ENCODE measurements around the gene CBFB. TPM values are rescaled to one million over a fixed set of nuclear protein-coding genes. Genes with fewer than 3 reads are reported as not detected.

CBFB gene
- total RNA-seq, 1 experiment from 2014 or later: 185 TPM

DNA sequence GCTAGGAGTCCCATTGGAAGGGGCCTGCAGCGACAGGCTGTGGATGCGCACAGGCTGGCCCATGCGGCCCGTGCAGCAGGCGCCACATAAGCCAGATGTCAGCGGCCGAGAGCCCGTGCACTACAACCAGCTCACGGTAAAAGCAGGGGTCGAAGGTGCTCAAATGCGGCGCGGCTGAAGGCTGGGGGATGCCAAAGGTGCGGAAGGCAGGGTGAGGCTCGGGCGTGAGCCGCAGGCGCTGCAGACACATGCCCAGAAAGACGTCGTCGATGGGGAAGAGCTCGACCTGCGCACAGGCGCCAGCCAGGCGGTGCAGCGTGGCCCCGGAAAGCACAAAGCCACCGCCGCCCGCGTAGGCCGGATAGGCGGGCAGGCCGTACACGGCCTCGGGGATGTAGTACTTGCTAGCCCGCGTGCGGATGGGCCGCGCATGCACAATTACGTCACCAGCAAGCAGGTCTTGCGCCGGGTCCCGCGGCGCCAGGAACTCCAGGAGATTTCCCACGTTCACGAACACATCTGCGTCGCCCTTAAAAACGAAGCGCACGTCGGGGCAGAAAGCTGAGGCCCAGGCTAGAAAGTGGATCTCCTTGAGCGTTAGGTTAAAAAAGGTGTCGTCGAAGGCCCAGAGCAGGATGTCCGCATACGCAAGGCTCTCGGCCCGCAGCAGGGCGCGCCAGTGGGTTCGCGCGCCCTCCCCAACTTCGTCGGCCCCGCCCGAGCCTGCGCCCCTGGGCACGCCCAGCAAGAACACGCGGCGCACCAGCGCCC, 120.5 kb downstream of the CBFB start:
- DNase-seq (ENCODE audit: low spot score): no peak
- Histone ChIP-seq H3K27me3 (replicated peaks; ENCODE audit: insufficient read depth, low read depth, low read length, poor library complexity) (no peaks in the 10 kb centered on the region), H3K4me1 (ENCODE audit: insufficient read depth, low read length, poor library complexity, severe bottlenecking) (peaks cover 9% of the 10 kb centered on the region), H3K36me3 (ENCODE audit: insufficient read depth, low read length, poor library complexity, severe bottlenecking) (peaks cover 42% of the 10 kb centered on the region), H3K9me3 (ENCODE audit: low read depth, low read length, poor library complexity, severe bottlenecking) (no peaks in the 10 kb centered on the region), H3K27ac (ENCODE audit: low read depth, low read length, poor library complexity, severe bottlenecking) (no peak overlapping the region), H3K4me3 (ENCODE audit: low read depth, low read length, poor library complexity, severe bottlenecking) (no peak overlapping the region)
- ChIA-PET POLR2A (ENCODE audit: low non-redundant PET) (no interaction called here), CTCF (no interaction called here)
- BruUV-seq (replicated peaks): no TSS peak
- intact Hi-C loops (cut with micrococcal nuclease; ENCODE audit: unreplicated experiment): loop anchor here (2.0 to 10.0 kb wide), 3 partner anchors 135 to 255 kb away; no protein-coding TSS in a partner anchor
- TF ChIP-seq EZH2 (IDR thresholded peaks at IDR 0.05; ENCODE audit: borderline replicate concordance, low read depth, low read length, poor library complexity, severe bottlenecking): no peak
- TF ChIP-seq, protein P1, sequence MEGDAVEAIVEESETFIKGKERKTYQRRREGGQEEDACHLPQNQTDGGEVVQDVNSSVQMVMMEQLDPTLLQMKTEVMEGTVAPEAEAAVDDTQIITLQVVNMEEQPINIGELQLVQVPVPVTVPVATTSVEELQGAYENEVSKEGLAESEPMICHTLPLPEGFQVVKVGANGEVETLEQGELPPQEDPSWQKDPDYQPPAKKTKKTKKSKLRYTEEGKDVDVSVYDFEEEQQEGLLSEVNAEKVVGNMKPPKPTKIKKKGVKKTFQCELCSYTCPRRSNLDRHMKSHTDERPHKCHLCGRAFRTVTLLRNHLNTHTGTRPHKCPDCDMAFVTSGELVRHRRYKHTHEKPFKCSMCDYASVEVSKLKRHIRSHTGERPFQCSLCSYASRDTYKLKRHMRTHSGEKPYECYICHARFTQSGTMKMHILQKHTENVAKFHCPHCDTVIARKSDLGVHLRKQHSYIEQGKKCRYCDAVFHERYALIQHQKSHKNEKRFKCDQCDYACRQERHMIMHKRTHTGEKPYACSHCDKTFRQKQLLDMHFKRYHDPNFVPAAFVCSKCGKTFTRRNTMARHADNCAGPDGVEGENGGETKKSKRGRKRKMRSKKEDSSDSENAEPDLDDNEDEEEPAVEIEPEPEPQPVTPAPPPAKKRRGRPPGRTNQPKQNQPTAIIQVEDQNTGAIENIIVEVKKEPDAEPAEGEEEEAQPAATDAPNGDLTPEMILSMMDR (conservative IDR thresholded peaks at IDR 0.05; ENCODE audit: low read depth, low read length): no peak

DNA sequence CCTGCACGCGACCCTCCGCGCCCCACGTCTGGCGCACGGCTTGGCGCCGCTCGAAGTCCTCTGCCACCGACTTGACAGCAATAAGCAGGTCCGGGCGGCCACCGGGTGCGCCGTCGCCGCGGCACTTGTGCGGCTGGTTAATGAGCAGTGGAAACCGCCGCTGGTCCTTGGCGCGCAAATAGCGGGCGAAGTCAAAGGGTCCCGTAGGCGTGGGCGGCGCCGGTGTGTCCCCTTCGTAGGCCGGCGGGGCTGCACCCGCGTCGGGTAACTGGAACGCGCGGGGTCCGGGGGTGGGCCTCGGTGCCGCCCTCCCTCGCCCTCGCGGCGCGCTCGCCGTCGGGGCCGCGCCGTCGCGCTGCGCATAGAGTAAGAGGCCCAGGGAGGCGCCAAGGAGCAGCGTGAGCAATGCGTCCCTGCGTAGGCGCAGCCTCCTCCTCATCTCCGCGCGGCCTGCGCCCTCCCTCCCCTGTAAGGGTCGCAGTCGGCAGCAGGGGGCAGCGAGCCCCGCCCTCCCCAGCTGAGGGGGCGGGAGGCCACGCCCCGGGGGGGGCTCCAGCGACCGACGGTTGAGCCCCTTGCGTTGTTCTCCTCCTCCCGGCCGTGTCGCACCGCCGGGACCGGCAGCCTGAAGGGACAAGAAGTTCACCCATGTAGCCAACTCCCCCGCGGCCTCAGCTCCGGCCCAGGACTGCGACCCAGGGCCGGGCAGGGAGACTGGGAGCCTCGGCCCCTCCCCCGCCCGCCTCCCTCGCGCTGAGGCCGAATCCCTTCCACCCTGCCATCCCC, 121.3 kb downstream of the CBFB start:
- intact Hi-C loops (cut with micrococcal nuclease; ENCODE audit: unreplicated experiment): loop anchor here (2.0 to 10.0 kb wide), 3 partner anchors 135 to 255 kb away; no protein-coding TSS in a partner anchor
- Histone ChIP-seq H3K4me1 (ENCODE audit: insufficient read depth, low read length, poor library complexity, severe bottlenecking) (peaks cover 9% of the 10 kb centered on the region), H3K9me3 (ENCODE audit: low read depth, low read length, poor library complexity, severe bottlenecking) (no peaks in the 10 kb centered on the region), H3K27ac (ENCODE audit: low read depth, low read length, poor library complexity, severe bottlenecking) (peak overlapping the region; percentile 81), H3K4me3 (ENCODE audit: low read depth, low read length, poor library complexity, severe bottlenecking) (peak overlapping the region; percentile 83), H3K36me3 (ENCODE audit: insufficient read depth, low read length, poor library complexity, severe bottlenecking) (peaks cover 37% of the 10 kb centered on the region), H3K27me3 (replicated peaks; ENCODE audit: insufficient read depth, low read depth, low read length, poor library complexity) (no peaks in the 10 kb centered on the region)
- no TSS peak for BruUV-seq (replicated peaks)
- ChIA-PET CTCF (interaction anchor here (0.8 to 1.8 kb wide), 2 partner anchors 132 to 137 kb away, joined by 3 to 6 read pairs; no protein-coding TSS in a partner anchor), POLR2A (ENCODE audit: low non-redundant PET) (no interaction called here)
- TF ChIP-seq, protein P1 (conservative IDR thresholded peaks at IDR 0.05; ENCODE audit: low read depth, low read length): peak; percentile 21; the same call in 1 of the 2 replicates
- TF ChIP-seq EZH2 (IDR thresholded peaks at IDR 0.05; ENCODE audit: borderline replicate concordance, low read depth, low read length, poor library complexity, severe bottlenecking): no peak
- peak; percentile 89 for DNase-seq (ENCODE audit: low spot score)

Other genes starting within 250 kb of the CBFB start
- gene TERB1, start 227.6 kb upstream of the CBFB start, total RNA-seq (2021): 0.28 TPM in 1 of 2 replicates, not detected in the other
- 172 and 175 TPM in 2 replicates for gene NAE1, start 198.2 kb upstream of the CBFB start, total RNA-seq (2021)
- not detected in 2 replicates for gene CA7, start 184.7 kb upstream of the CBFB start, total RNA-seq (2021)
- gene PDP2, start 148.6 kb upstream of the CBFB start, total RNA-seq (2021): 40.5 and 42.0 TPM in 2 replicates
- gene CDH16, start 110.3 kb upstream of the CBFB start, total RNA-seq (2021): not detected in 2 replicates
- 0.19 and 0.28 TPM in 2 replicates for gene RRAD, start 103.6 kb upstream of the CBFB start, total RNA-seq (2021)
- 97.4 and 108 TPM in 2 replicates for gene CIAO2B, start 94.7 kb upstream of the CBFB start, total RNA-seq (2021)
- gene CES2, start 93.6 kb upstream of the CBFB start, total RNA-seq (2021): 37.6 and 39.8 TPM in 2 replicates
- 3.0 and 3.9 TPM in 2 replicates for gene CES3, start 67.9 kb upstream of the CBFB start, total RNA-seq (2021)
- 0.15 TPM in 1 of 2 replicates, not detected in the other for gene CES4A, start 40.6 kb upstream of the CBFB start, total RNA-seq (2021)
- 23.2 and 23.5 TPM in 2 replicates for gene PHAF1, start 80.8 kb downstream of the CBFB start, total RNA-seq (2021)
- gene B3GNT9, start 121.8 kb downstream of the CBFB start, total RNA-seq (2021): 11.5 and 13.8 TPM in 2 replicates
- gene TRADD, start 130.8 kb downstream of the CBFB start, total RNA-seq (2021): 7.7 and 10.8 TPM in 2 replicates
- 8.3 and 13.8 TPM in 2 replicates for gene FBXL8, start 130.8 kb downstream of the CBFB start, total RNA-seq (2021)
- gene HSF4, start 135.6 kb downstream of the CBFB start, total RNA-seq (2021): 13.9 and 20.2 TPM in 2 replicates
- 15.3 and 16.4 TPM in 2 replicates for gene NOL3, start 141.4 kb downstream of the CBFB start, total RNA-seq (2021)
- 33.9 and 36.8 TPM in 2 replicates for gene MATCAP1, start 154.8 kb downstream of the CBFB start, total RNA-seq (2021)
- gene EXOC3L1, start 161.0 kb downstream of the CBFB start, total RNA-seq (2021): 0.32 and 0.42 TPM in 2 replicates
- 77.4 and 96.0 TPM in 2 replicates for gene E2F4, start 163.0 kb downstream of the CBFB start, total RNA-seq (2021)
- 3.3 and 4.7 TPM in 2 replicates for gene ELMO3, start 170.0 kb downstream of the CBFB start, total RNA-seq (2021)
- 30.4 and 38.2 TPM in 2 replicates for gene TMEM208, start 198.0 kb downstream of the CBFB start, total RNA-seq (2021)
- gene FHOD1, start 218.3 kb downstream of the CBFB start, total RNA-seq (2021): 94.9 and 96.4 TPM in 2 replicates
- 2.4 and 3.6 TPM in 2 replicates for gene SLC9A5, start 219.8 kb downstream of the CBFB start, total RNA-seq (2021)